HL-60 (cell line): ENCODE results near the gene PRKD1.

ENCODE experiments used
- CTCF ChIP-seq: IDR thresholded peaks from one replicate; pipeline ENCODE4 v1.5.1; 2011; ENCODE audit warnings: low read length, control low read depth, inconsistent platforms; ENCODE audit not compliant: insufficient read depth
- GABPA ChIP-seq: IDR thresholded peaks from 2 replicates; pipeline ENCODE4 v1.6.1; 2012; ENCODE audit warnings: low read depth
- POLR2AphosphoS5 ChIP-seq: IDR thresholded peaks from 2 replicates; pipeline ENCODE4 v1.6.1; 2012; ENCODE audit warnings: low read depth
- REST ChIP-seq: IDR thresholded peaks from 2 replicates; pipeline ENCODE4 v1.6.1; 2012; ENCODE audit warnings: low read depth; ENCODE audit not compliant: insufficient replicate concordance

- TF ChIP-seq CTCF (no peak), REST (no peak), POLR2AphosphoS5 (no peak), GABPA (no peak)
Measured at GRCh38 chr14:29851397-29851796, 76.2 kb downstream of the PRKD1 start.
